DOHH2 (cell line): Measurements from ENCODE around the gene RPL36A.

Experiments
- CTCF ChIP-seq: fragments of 200-600 bp; sonication (generic); IDR thresholded peaks from one replicate; pipeline ENCODE4 v1.5.1; 2014; ENCODE audit warnings: antibody characterized with exemption, mild to moderate bottlenecking, low read depth, low read length; ENCODE audit not compliant: poor library complexity, severe bottlenecking
- EZH2phosphoT487 ChIP-seq: fragments of 200-600 bp; sonication (generic); IDR thresholded peaks from 2 replicates; pipeline ENCODE4 v1.6.1; 2017; ENCODE audit warnings: borderline replicate concordance, mild to moderate bottlenecking, antibody characterized with exemption, low read length, moderate library complexity, mixed read lengths

- TF ChIP-seq CTCF (no peak), EZH2phosphoT487 (no peak)
These were observed 25.5 kb upstream of the RPL36A start for GRCh38 chrX:101365301-101365795.
